HG03039 (cell line): ENCODE measurements around the gene SLC35G4.
"Not testable (repeated sequence)": the region's sequence is repeated elsewhere in the genome, so short reads cannot be mapped to it uniquely, and the experiment has no call there.

Source experiments
- ATAC-seq: cut with Tn5 transposase; IDR thresholded peaks from one replicate; pipeline ENCODE4 v1.9.1; 2021; ENCODE audit warnings: mild to moderate bottlenecking, moderate library complexity; ENCODE audit not compliant: unreplicated experiment

SLC35G4 gene

GRCh38 chr18:11609488-11609887 lies at the start of gene SLC35G4:
SLC35G4 (plus strand) TSS chr18:11609596; CDS start chr18:11609596, 0 bp downstream.
- not testable (repeated sequence) for ATAC-seq

- no peak for ATAC-seq
Observed at GRCh38 chr18:11561293-11561692, 48.1 kb upstream of the SLC35G4 start.

- no peak for ATAC-seq
Observed at GRCh38 chr18:11565716-11566115, 43.7 kb upstream of the SLC35G4 start.

DNA sequence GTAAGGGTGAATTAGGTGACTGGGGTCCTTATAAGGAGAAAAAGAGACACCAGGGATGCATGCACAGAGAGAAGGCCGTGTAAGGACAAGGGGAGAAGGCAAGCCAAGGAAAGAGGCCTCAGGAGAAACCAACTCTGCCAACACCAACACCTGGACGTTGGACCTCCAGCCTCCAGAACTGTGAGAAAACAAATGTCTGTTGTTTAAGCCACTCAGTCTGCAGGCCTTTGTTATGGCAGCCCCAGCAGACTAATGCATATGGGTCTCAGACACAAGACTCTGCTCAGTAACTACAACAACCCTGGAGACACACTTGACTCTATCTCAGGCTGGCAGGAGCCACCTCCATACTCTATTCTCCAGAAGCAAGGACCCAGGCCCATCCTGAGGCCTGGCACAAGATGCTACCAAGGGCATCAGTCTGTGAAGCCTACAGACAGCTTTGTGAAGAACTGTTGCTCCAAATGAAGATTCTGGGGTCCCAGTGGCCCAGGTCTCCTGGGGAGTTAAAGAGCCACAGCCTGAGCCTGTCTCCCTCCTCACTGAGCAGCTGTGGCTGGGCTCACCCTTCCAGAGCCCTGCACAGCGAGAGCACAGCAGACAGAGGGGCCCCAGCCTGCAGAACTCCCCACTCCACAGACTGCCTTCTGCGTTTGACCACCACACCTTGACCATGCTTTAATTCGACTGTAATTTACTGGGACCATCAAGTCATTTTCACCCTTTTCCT lies 43.0 kb upstream of the SLC35G4 start:
- ATAC-seq: no peak

DNA sequence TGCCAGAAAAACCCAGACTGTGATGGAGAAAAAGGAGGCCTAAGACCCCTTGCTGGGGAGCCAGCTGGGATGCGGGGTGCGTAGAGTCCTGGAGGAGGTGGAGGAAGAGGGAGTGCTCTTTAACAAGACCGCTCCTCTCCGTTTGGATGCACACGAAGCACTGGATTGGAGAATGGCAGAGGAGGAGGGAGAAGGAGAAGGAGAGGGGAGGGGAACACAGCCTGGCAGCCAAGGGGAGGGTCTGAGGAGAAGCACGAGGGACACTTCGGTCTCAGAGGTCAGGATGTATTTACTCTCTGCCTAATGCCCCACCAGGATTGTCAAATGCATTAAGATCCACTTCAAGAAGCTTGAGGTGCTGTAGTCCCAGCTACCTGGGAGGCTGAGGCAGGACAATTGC lies 42.0 kb upstream of the SLC35G4 start:
- ATAC-seq: no peak

DNA sequence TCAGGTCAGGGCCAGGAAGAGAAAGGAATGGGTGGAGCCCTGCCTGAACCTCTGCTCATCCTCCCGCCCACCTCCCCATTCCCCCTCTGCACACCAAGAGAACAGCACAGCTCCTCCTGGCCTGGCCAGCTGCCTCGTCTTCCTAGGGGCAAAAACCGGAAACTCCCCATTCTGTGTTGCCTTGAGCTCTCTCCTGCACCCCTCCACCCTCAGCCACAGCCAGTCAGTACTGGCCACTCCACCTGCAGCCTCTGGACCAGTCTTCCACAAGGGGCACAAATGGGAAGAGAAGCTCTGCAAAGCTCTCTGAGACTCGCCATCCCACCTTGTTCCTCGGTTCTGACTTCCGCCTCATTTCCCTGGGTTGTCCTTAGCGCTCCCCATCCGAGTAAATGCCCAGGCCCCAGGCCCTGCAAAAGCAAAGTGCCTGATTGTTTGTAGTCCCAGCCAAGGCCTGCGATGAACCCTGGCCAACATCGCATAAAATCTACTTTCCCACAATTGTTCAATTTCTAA lies 39.3 kb upstream of the SLC35G4 start:
- ATAC-seq: no peak

DNA sequence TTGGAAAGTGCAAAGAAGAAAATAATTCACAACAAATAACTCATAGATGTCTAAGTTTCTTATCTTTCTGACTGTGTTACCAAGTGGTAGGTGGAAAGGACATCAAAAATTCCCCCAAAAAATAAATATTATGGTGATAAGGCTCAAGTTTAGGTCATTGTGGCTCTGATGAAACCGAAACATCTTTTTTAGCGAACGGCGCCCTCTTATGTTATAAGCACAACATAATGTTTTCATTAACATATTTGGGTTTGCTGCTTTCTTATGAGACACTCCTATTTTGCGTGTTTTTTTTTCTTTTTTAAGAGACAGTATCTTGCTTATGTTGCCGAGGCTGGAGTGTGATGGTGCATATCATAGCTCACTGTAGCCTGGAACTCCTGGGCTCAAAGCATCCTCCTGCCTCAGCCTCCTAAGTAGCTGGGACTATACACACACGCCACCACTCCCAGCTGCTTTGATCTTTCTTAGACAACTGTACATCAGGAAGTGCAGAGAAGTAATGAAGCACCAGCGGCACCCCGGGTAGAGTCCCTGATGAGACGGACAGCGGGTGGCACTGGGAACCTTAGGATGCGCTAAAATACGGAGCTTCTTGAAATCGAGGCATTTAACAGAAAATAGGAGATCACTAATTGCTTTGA lies 38.5 kb upstream of the SLC35G4 start:
- no peak for ATAC-seq

- no peak for ATAC-seq
Observed at GRCh38 chr18:11572201-11572600, 37.2 kb upstream of the SLC35G4 start.

- ATAC-seq: no peak
Observed at GRCh38 chr18:11574545-11574944, 34.9 kb upstream of the SLC35G4 start.

GRCh38 chr18:11577271-11578112 lies 31.9 kb upstream of the SLC35G4 start:
- peak; percentile 57 for ATAC-seq

DNA sequence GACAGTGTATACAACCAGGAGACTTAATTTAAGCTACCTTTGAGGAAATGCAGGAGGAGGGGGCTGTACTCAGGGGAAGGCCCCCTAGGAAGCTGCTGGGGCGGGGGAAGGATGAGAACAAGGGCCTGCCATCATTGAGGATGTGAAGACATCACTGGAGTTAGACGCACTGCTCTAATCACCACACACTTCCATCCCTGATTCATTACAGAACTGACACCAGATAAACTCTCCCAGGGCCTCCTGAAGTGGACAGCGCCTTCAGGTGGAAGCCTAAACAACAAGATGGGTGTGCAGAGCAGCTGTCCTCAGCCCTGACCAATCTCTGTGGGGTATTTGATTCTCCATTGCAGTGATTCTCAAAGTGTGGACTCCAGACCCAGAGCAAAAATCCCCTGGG lies 30.6 kb upstream of the SLC35G4 start:
- no peak for ATAC-seq

DNA sequence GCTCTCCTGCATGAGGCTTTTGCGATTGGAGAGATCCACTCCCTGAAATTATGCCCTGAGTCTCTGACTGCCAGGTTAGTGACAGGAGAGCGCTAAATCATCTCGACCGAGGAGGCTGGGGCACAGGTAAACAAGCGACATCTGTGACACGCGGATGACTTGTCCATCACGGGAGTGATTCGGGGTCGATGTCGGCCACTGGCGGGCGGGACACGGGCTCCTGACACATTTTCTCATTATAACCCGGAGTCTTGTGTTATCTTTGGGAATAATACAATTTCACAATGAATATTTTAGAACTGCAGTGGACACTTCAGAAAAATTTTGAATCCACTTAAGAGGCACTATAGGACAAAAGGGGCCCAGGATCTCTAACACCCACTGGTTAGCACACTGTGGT lies 29.5 kb upstream of the SLC35G4 start:
- no peak for ATAC-seq

DNA sequence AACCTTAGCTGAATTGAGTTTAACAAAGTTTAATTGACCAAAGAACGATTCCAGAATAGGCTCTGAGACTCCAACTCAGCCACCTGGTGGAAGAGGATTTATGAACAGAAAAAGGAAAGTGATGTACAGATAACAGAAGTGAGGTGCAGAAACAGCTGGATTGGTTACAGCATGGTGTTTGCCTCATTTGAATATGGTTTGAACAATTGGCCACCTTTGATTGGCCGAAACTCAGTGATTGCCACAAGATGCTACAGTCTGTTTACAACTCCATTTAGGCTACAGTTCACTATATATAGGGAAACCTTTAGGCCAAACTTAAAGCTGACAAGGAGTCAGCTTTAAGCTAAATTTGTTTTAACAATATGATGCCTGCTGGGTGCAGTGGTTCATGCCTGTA lies 28.1 kb upstream of the SLC35G4 start:
- ATAC-seq: no peak

DNA sequence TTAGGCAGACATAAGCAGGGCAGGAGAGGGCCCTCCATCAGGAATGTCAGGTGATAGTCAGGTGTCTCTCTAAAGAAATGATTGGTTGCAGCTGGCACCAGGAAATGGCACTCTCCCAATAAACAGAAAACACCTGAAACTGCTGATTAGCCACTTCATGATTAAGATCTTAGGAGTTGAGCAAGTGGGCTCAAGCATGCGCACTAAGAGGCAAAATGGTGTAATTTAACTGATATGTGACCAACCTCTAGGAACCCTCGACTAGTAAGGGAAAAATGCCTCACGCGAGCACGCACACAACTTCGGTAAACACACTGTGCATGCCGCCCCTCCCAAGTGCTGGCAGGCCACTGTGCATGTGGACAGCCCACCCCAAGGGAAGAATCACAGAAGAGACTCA lies 23.8 kb upstream of the SLC35G4 start:
- no peak for ATAC-seq

GRCh38 chr18:11586896-11587295 lies 22.5 kb upstream of the SLC35G4 start:
- ATAC-seq: no peak

- no peak for ATAC-seq
Observed at GRCh38 chr18:11587432-11587831, 22.0 kb upstream of the SLC35G4 start.

GRCh38 chr18:11587846-11588245 lies 21.6 kb upstream of the SLC35G4 start:
- ATAC-seq: no peak

DNA sequence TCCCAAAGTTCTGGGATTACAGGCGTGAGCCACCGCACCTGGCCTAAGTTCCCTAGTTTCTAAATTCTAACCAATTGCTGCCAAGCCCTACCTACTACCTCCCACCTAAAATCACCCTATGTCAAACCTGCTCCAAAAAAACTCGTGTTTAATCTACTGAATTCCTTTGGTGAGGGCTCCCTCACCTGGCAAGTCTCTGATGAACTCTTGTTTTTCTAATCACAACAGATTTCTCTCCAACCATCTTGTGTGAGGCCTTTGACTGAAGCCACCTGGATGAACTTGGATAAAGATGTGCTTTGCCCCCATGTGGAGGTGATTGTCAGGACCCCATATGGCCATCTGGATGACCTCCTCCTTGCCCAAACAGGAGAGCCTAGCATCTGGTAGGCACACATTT lies 17.4 kb upstream of the SLC35G4 start:
- ATAC-seq: no peak

GRCh38 chr18:11600321-11600720 lies 9.1 kb upstream of the SLC35G4 start:
- no peak for ATAC-seq

DNA sequence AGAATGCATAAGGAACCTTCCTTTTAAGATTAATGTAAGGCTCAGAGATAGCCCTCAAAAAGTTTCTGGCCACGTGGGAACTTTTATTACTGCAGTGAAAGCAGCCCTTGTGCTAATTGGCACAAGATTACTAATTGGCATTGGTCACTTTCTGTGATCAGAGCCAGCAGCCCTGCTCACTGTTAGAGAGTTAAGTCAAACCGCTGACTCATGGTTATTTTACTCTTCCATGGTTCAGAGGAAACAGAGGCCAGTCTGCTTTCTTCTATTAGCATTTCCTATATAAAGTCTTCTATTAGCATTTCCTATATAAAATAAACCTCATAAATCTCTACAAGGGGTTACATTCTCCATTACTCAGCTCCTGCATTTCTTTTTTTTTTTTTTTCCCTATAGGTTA lies 1.5 kb upstream of the SLC35G4 start:
- ATAC-seq: no peak

GRCh38 chr18:11608618-11609017 lies 778 bp upstream of the SLC35G4 start:
- not testable (repeated sequence) for ATAC-seq
